GM12873 (cell line): ENCODE measurements around the gene FXYD4.

Source experiments
- CTCF ChIP-seq: IDR thresholded peaks from 2 replicates; pipeline ENCODE4 v1.5.1; 2012; ENCODE audit warnings: low read depth, mild to moderate bottlenecking, moderate library complexity, low read length, control low read depth; ENCODE audit not compliant: insufficient read depth; ENCODE audit errors: missing control alignments

The FXYD4 gene

GRCh38 chr10:43421201-43421507 is 49.7 kb downstream of the FXYD4 start:
- no peak for TF ChIP-seq CTCF

- no peak for TF ChIP-seq CTCF
These were observed 50.1 kb downstream of the FXYD4 start for GRCh38 chr10:43421519-43421918.

- TF ChIP-seq CTCF: no peak
These were observed 53.0 kb downstream of the FXYD4 start for GRCh38 chr10:43424416-43424815.
